Brain microvascular endothelial cell (primary cell): ENCODE results near the gene TTLL3.
"Not testable (repeated sequence)": the region's sequence is repeated elsewhere in the genome, so short reads cannot be mapped to it uniquely, and the experiment has no call there.

Source experiments
- DNase-seq: peaks from one replicate; pipeline ENCODE4 v3.0.0-alpha.2; 2020
- H3K27ac ChIP-seq: fragments of 250-450 bp; sonication (Bioruptor Pico); 2 replicates; pipeline ENCODE4 v1.5.1; 2020; ENCODE audit warnings: mild to moderate bottlenecking, moderate library complexity
- H3K27me3 ChIP-seq: fragments of 250-450 bp; sonication (Bioruptor Pico); replicated peaks from 2 replicates; pipeline ENCODE4 v1.5.1; 2020; ENCODE audit warnings: mild to moderate bottlenecking
- H3K36me3 ChIP-seq: fragments of 250-450 bp; sonication (Bioruptor Pico); replicated peaks from 2 replicates; pipeline ENCODE4 v1.5.1; 2020; ENCODE audit warnings: mild to moderate bottlenecking
- H3K4me3 ChIP-seq: 2 replicates; pipeline ENCODE4 v1.5.1; 2011; ENCODE audit warnings: low read depth, mild to moderate bottlenecking, control low read depth, low read length, moderate library complexity
- in situ Hi-C: cut with HindIII; loops from 2 replicates; pipeline ENCODE4 v1.10.0; 2017; ENCODE audit warnings: low sequenced_read_pairs, low pct_ligation_motif_present
- TF ChIP-seq, protein P1 (sequence below): IDR thresholded peaks from 2 replicates; pipeline ENCODE4 v1.5.1; 2011; ENCODE audit warnings: low read depth, mild to moderate bottlenecking, moderate library complexity, low read length, control low read depth, inconsistent platforms; ENCODE audit errors: missing control alignments

Gene TTLL3

DNA sequence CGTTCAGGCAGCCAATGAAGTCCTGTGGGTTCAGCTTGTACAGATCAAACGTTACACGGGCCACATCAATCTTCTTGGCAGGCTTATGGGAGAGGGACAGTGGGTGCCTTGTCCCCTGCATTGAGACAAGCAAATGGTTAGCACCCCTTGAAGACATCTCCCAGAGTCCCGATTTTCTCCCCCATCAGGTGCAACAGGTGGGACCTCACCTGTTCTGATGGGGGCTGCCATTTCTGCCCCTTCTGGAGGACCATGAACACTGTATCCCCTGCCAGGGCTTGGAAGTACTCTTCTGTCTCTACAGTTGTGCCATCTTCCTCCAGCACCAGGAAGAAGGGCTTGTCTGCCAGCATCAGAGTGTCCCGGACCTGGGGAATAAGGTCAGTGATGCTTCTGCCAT lies 59.9 kb downstream of the TTLL3 start:
- H3K27ac ChIP-seq = no peak overlapping the region
- no peaks in the 10 kb centered on the region for H3K36me3 ChIP-seq
- in situ Hi-C loops = no loop called here
- no peak overlapping the region for H3K4me3 ChIP-seq
- DNase-seq = no peak
- H3K27me3 ChIP-seq = no peaks in the 10 kb centered on the region
- TF ChIP-seq, protein P1, sequence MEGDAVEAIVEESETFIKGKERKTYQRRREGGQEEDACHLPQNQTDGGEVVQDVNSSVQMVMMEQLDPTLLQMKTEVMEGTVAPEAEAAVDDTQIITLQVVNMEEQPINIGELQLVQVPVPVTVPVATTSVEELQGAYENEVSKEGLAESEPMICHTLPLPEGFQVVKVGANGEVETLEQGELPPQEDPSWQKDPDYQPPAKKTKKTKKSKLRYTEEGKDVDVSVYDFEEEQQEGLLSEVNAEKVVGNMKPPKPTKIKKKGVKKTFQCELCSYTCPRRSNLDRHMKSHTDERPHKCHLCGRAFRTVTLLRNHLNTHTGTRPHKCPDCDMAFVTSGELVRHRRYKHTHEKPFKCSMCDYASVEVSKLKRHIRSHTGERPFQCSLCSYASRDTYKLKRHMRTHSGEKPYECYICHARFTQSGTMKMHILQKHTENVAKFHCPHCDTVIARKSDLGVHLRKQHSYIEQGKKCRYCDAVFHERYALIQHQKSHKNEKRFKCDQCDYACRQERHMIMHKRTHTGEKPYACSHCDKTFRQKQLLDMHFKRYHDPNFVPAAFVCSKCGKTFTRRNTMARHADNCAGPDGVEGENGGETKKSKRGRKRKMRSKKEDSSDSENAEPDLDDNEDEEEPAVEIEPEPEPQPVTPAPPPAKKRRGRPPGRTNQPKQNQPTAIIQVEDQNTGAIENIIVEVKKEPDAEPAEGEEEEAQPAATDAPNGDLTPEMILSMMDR = no peak

DNA sequence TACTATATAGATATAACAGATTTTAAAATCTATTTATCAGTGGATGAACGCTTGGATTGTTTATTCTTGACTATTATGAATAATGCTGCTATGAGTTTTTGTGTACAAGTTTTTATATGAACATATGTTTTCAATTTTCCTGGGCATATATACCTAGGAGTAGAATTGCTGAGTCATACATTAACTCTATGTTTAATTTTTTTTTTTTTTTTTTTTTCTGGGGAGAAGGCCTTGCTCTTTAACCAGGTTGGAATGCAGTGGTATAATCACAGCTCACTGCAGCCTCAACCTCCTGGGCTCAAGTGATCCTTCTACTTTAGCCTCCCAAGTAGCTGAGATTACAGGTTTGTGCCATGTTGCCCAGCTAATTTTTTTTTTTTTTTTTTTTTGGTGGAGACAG lies 60.9 kb downstream of the TTLL3 start:
- no peaks in the 10 kb centered on the region for H3K27me3 ChIP-seq
- H3K4me3 ChIP-seq = no peak overlapping the region
- TF ChIP-seq, protein P1 = no peak
- in situ Hi-C loops = no loop called here
- no peaks in the 10 kb centered on the region for H3K36me3 ChIP-seq
- peak; percentile 28 for DNase-seq
- no peak overlapping the region for H3K27ac ChIP-seq

DNA sequence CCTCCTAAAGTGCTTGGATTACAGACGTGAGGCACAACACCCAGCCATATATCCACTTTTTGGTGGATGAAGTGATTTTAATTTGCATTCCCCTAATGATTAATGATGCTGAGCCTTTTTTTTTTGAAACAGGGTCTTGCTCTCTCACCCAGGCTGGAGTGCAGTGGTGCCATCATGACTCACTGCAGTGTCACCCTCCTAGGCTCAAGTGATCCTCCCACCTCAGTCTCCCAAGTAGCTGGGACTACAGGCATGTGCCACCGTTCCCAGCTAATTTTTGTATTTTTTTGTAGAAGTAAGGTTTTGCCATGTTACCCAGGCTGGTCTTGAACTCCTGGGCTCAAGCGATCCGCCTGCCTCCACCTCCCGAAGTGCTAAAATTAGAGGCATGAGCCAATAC lies 62.0 kb downstream of the TTLL3 start:
- H3K27me3 ChIP-seq, H3K27ac ChIP-seq, H3K4me3 ChIP-seq, in situ Hi-C loops, H3K36me3 ChIP-seq, DNase-seq: not testable (repeated sequence)

DNA sequence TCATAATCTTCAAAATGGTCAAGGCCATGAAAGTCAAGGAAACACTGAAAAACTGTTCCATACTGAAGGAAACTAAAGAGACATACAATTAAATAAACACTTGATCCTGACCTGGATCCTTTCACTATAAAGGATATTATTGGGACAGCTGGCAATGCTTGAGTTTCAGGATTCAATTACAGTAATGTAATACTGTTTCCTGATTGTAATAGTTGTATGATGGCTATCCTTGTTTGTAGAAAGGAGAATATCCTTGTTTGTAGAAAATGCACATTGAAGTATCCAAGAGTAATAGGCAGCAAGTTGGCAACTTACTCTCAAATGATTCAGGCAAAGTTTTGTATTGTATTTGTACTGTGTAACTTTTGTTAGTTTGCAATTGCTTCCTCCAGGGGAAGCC lies 65.4 kb downstream of the TTLL3 start:
- Histone ChIP-seq H3K27ac (no peak overlapping the region), H3K36me3 (no peaks in the 10 kb centered on the region), H3K4me3 (no peak overlapping the region), H3K27me3 (no peaks in the 10 kb centered on the region)
- DNase-seq = no peak
- TF ChIP-seq, protein P1 = no peak
- in situ Hi-C loops = no loop called here

DNA sequence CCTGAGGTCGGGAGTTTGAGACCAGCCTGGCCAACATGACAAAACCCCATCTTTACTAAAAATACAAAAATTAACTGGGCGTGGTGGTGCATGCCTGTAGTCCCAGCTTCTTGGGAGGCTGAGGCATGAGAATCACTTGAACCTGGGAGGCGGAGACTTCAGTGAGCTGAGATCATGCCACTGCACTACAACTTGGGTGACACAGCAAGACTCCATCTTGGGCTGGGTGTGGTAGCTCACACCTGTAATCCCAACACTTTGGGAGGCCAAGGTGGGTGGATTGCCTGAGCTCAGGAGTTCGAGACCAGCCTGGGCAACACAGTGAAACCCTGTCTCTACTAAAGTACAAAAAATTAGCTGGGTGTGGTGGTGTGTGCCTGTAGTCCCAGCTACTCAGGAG lies 66.2 kb downstream of the TTLL3 start:
- H3K27me3 ChIP-seq, DNase-seq, H3K4me3 ChIP-seq, H3K36me3 ChIP-seq, H3K27ac ChIP-seq, in situ Hi-C loops: not testable (repeated sequence)

DNA sequence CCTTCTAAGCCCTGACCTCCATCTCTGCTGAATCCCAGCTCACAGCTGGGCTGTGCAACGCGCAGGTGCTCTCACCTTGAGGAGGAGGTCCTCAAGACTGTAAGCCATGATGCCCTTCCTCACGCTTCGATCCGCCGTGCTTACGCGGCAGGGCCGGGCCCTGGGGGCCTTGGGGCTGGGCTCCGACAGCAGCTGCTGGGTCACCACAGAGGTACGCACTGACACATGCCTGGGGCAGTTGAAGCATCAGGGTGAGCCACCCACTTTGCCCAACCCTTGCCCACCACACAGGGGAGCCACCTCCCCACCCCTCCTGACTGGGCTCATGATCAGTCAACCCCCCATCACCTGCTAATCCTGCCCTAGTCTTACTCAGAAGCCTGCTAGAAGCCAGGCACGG lies 66.9 kb downstream of the TTLL3 start:
- TF ChIP-seq, protein P1 = no peak
- no peak for DNase-seq
- no peaks in the 10 kb centered on the region for H3K36me3 ChIP-seq
- H3K4me3 ChIP-seq = no peak overlapping the region
- in situ Hi-C loops = no loop called here
- H3K27me3 ChIP-seq = no peaks in the 10 kb centered on the region
- no peak overlapping the region for H3K27ac ChIP-seq

DNA sequence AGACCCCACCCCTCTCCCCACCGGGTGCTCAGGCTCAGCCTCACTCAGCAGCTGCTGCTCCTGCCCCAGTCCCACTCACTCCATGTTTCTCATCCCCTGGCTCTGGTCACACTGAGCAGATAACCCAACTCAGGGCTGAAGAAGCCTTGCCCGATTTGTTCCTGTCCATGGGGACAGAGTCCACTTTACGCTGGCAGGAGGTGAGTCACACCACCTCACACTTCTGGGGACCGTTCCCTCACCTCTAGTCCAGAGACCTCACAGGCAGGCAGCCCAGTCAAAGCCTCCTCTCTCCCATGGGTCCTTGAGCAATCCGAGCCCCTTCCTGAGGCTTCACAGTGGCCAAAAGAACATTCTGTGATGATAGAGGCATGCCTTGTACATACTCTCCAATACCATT lies 68.6 kb downstream of the TTLL3 start:
- Histone ChIP-seq H3K27ac (no peak overlapping the region), H3K4me3 (no peak overlapping the region), H3K36me3 (no peaks in the 10 kb centered on the region), H3K27me3 (no peaks in the 10 kb centered on the region)
- TF ChIP-seq, protein P1 = no peak
- DNase-seq = no peak
- in situ Hi-C loops = no loop called here
